Caco-2 (cell line): ENCODE data around the gene CTIF. TPM values are rescaled to one million over a fixed set of nuclear protein-coding genes. Genes with fewer than 3 reads are reported as not detected.

Experiments used
- BruUV-seq: library from RNA; stranded (reverse); fragments of 400-500 nt; replicated peaks from 2 replicates; lab custom pipeline; 2021; lab: Mats Ljungman, UMichigan
- CTCF ChIA-PET: fragments of 300-600 bp; sonication (Branson Sonifier 250); formaldehyde crosslinking; loops from one replicate; lab custom pipeline; 2022; ENCODE audit warnings: antibody characterized with exemption; lab: Charles Lee
- POLR2A ChIA-PET: fragments of 300-600 bp; sonication (Branson Sonifier 250); formaldehyde crosslinking; loops from one replicate; lab custom pipeline; 2022; ENCODE audit warnings: antibody characterized with exemption; lab: Charles Lee
- DNase-seq, 2 experiments: peaks; one replicate each; pipeline versions ENCODE4 v3.0.0 to v3.0.0-alpha.2; 2020 to 2022
- H3K27me3 ChIP-seq: replicated peaks from 2 replicates; pipeline ENCODE4 v1.6.0; 2011; ENCODE audit warnings: low read length; ENCODE audit not compliant: control insufficient read depth, insufficient read depth
- H3K36me3 ChIP-seq: 2 replicates; pipeline ENCODE4 v1.5.1; 2011; ENCODE audit warnings: low read length; ENCODE audit not compliant: control insufficient read depth, insufficient read depth
- H3K4me1 ChIP-seq: fragments of 250-450 bp; sonication (Bioruptor Pico); 2 replicates; pipeline ENCODE4 v1.5.1; 2020; ENCODE audit warnings: mild to moderate bottlenecking
- H3K4me3 ChIP-seq: 2 replicates; pipeline ENCODE4 v1.5.1; 2011; ENCODE audit warnings: low read depth, mild to moderate bottlenecking, control low read depth, low read length
- H3K9me3 ChIP-seq: fragments of 250-450 bp; sonication (Bioruptor Pico); 2 replicates; pipeline ENCODE4 v1.5.1; 2020; ENCODE audit warnings: mild to moderate bottlenecking, moderate library complexity
- H3K27ac Mint-ChIP-seq: one replicate; pipeline ENCODE4 v1.8.0; 2022; ENCODE audit warnings: mixed read lengths; ENCODE audit not compliant: unreplicated experiment
- H3K27me3 Mint-ChIP-seq: one replicate; pipeline ENCODE4 v1.8.0; 2022; ENCODE audit warnings: mixed read lengths; ENCODE audit not compliant: insufficient read depth, unreplicated experiment
- H3K36me3 Mint-ChIP-seq: one replicate; pipeline ENCODE4 v1.8.0; 2022; ENCODE audit warnings: mild to moderate bottlenecking, mixed read lengths; ENCODE audit not compliant: insufficient read depth, unreplicated experiment
- H3K4me1 Mint-ChIP-seq: one replicate; pipeline ENCODE4 v1.8.0; 2022; ENCODE audit warnings: low read depth, mixed read lengths; ENCODE audit not compliant: unreplicated experiment
- H3K4me3 Mint-ChIP-seq: one replicate; pipeline ENCODE4 v1.8.0; 2022; ENCODE audit warnings: mild to moderate bottlenecking, moderate library complexity, mixed read lengths; ENCODE audit not compliant: unreplicated experiment
- H3K9me3 Mint-ChIP-seq: one replicate; pipeline ENCODE4 v1.8.0; 2022; ENCODE audit warnings: mixed read lengths; ENCODE audit not compliant: unreplicated experiment
- intact Hi-C: fragments of 100-400 bp; cut with micrococcal nuclease; formaldehyde crosslinking; loops from one replicate; pipeline ENCODE4 v1.10.0; 2022; ENCODE audit not compliant: unreplicated experiment
- total RNA-seq: library from RNA; stranded (reverse); gene quantifications from 2 replicates; pipeline ENCODE4 v1.2.3, GENCODE V29; 2022
- TF ChIP-seq, protein P1 (sequence below), 2 experiments: fragments of 200-600 bp in 1 of 2; IDR thresholded peaks; 1 replicate in 1 of 2; 2 replicates in 1 of 2; pipeline versions ENCODE4 v1.5.1 to v1.8.0; 2011 to 2022; ENCODE audit warnings: antibody characterized with exemption in 1 of 2, control low read depth in 1 of 2, inconsistent platforms in 1 of 2, low read depth in 1 of 2, low read length in 1 of 2, mild to moderate bottlenecking in 1 of 2, moderate library complexity in 1 of 2; ENCODE audit not compliant: insufficient read depth in 1 of 2, severe bottlenecking in 1 of 2, unreplicated experiment in 1 of 2

Gene CTIF
- total RNA-seq, 1 experiment from 2014 or later: 19.9 TPM

DNA sequence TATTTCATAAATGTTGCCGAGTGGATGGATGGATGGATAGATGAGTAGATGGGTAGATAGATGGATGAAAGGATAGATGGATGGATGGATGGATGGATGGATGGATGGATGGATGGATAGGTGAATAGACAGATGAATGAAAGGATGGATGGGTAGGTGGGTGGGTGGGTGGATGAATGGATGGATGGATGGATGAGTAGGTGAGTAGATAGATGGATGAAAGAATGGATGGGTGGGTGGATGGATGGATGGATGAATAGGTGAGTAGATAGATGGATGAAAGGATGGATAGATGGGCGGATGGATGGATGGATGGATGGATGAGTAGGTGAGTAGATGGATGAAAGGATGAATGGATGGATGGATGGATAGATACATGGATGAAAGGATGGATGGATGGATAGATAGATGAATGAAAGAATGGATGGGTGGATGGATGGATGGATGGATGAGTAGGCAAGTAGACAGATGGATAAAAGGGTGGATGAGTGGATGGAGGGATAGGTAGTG is 307.6 kb downstream of the CTIF start:
- Mint-ChIP-seq H3K4me3 (no peak overlapping the region), H3K9me3 (peaks cover 18% of the 10 kb centered on the region), H3K27me3 (no peaks in the 10 kb centered on the region), H3K36me3 (peaks cover 12% of the 10 kb centered on the region), H3K4me1 (no peaks in the 10 kb centered on the region), H3K27ac (no peak overlapping the region)
- no peaks in the 10 kb centered on the region for H3K9me3 ChIP-seq
- DNase-seq: no peak
- TF ChIP-seq, protein P1, sequence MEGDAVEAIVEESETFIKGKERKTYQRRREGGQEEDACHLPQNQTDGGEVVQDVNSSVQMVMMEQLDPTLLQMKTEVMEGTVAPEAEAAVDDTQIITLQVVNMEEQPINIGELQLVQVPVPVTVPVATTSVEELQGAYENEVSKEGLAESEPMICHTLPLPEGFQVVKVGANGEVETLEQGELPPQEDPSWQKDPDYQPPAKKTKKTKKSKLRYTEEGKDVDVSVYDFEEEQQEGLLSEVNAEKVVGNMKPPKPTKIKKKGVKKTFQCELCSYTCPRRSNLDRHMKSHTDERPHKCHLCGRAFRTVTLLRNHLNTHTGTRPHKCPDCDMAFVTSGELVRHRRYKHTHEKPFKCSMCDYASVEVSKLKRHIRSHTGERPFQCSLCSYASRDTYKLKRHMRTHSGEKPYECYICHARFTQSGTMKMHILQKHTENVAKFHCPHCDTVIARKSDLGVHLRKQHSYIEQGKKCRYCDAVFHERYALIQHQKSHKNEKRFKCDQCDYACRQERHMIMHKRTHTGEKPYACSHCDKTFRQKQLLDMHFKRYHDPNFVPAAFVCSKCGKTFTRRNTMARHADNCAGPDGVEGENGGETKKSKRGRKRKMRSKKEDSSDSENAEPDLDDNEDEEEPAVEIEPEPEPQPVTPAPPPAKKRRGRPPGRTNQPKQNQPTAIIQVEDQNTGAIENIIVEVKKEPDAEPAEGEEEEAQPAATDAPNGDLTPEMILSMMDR (IDR thresholded peaks at IDR 0.05; ENCODE audit: insufficient read depth in 1 of 2, low read depth in 1 of 2, low read length in 1 of 2, severe bottlenecking in 1 of 2, unreplicated experiment in 1 of 2): no peak
- H3K4me3 ChIP-seq: no peak overlapping the region
- no peaks in the 10 kb centered on the region for H3K36me3 ChIP-seq
- BruUV-seq: no TSS peak
- intact Hi-C loops: no loop called here
- POLR2A ChIA-PET: no interaction called here
- H3K27me3 ChIP-seq: no peaks in the 10 kb centered on the region
- H3K4me1 ChIP-seq: no peaks in the 10 kb centered on the region
- CTCF ChIA-PET: no interaction called here

- DNase-seq: no peak
- TF ChIP-seq, protein P1 (IDR thresholded peaks at IDR 0.05; ENCODE audit: insufficient read depth in 1 of 2, low read depth in 1 of 2, low read length in 1 of 2, severe bottlenecking in 1 of 2, unreplicated experiment in 1 of 2): no peak
- Histone ChIP-seq H3K36me3 (no peaks in the 10 kb centered on the region), H3K4me1 (no peaks in the 10 kb centered on the region), H3K4me3 (no peak overlapping the region), H3K9me3 (no peaks in the 10 kb centered on the region), H3K27me3 (no peaks in the 10 kb centered on the region)
- Mint-ChIP-seq H3K27me3 (no peaks in the 10 kb centered on the region), H3K4me3 (no peak overlapping the region), H3K36me3 (peaks cover 12% of the 10 kb centered on the region), H3K27ac (no peak overlapping the region), H3K9me3 (peaks cover 18% of the 10 kb centered on the region), H3K4me1 (no peaks in the 10 kb centered on the region)
- ChIA-PET POLR2A (no interaction called here), CTCF (no interaction called here)
- intact Hi-C loops: no loop called here
- no TSS peak for BruUV-seq
Observed at GRCh38 chr18:48847807-48848486, 309.1 kb downstream of the CTIF start.

- CTCF ChIA-PET: no interaction called here
Observed at GRCh38 chr18:48848641-48849143, 309.9 kb downstream of the CTIF start.

More at GRCh38 chr18:48848641-48849143, 309.9 kb downstream of the CTIF start:
- DNase-seq: no peak
- H3K36me3 ChIP-seq: no peaks in the 10 kb centered on the region
- no peak overlapping the region for H3K4me3 ChIP-seq
- H3K9me3 Mint-ChIP-seq: peaks cover 18% of the 10 kb centered on the region
- no peaks in the 10 kb centered on the region for H3K27me3 Mint-ChIP-seq
- H3K4me1 ChIP-seq: no peaks in the 10 kb centered on the region
- no TSS peak for BruUV-seq
- H3K4me1 Mint-ChIP-seq: no peaks in the 10 kb centered on the region
- H3K4me3 Mint-ChIP-seq: no peak overlapping the region
- H3K9me3 ChIP-seq: no peaks in the 10 kb centered on the region
- peaks cover 12% of the 10 kb centered on the region for H3K36me3 Mint-ChIP-seq
- TF ChIP-seq, protein P1 (IDR thresholded peaks at IDR 0.05; ENCODE audit: insufficient read depth in 1 of 2, low read depth in 1 of 2, low read length in 1 of 2, severe bottlenecking in 1 of 2, unreplicated experiment in 1 of 2): no peak
- POLR2A ChIA-PET: no interaction called here
- intact Hi-C loops: no loop called here
- no peaks in the 10 kb centered on the region for H3K27me3 ChIP-seq
- H3K27ac Mint-ChIP-seq: no peak overlapping the region
